Liver (tissue), 3 donors: ENCODE data around the gene HTR4.

Experiments used
- ATF3 ChIP-seq: IDR thresholded peaks from 2 replicates; pipeline ENCODE4 v1.6.1; 2016; ENCODE audit warnings: antibody characterized with exemption
- CTCF ChIP-seq: fragments of 150-350 bp; IDR thresholded peaks from 2 replicates; pipeline ENCODE4 v1.5.1; 2017; ENCODE audit warnings: improper control_type of control experiment, low read depth, low read length; ENCODE audit not compliant: missing input control
- GABPA ChIP-seq, 2 donors: IDR thresholded peaks in 1 of 2; conservative IDR thresholded peaks in 1 of 2; 2 replicates each; pipeline ENCODE4 v1.6.1; 2016; ENCODE audit warnings: antibody characterized with exemption in 2 of 2, mild to moderate bottlenecking in 1 of 2, moderate library complexity in 1 of 2
- HNF4G ChIP-seq: IDR thresholded peaks from 2 replicates; pipeline ENCODE4 v1.6.1; 2016; ENCODE audit warnings: antibody characterized with exemption
- MAX ChIP-seq: IDR thresholded peaks from 2 replicates; pipeline ENCODE4 v1.6.1; 2016; ENCODE audit warnings: antibody characterized with exemption
- RAD21 ChIP-seq, 2 donors: IDR thresholded peaks; 2 replicates each; pipeline ENCODE4 v1.6.1; 2016; ENCODE audit warnings: antibody characterized with exemption in 2 of 2, mild to moderate bottlenecking in 2 of 2
- SP1 ChIP-seq: IDR thresholded peaks from 2 replicates; pipeline ENCODE4 v1.6.1; 2018; ENCODE audit warnings: antibody characterized with exemption, mild to moderate bottlenecking
- TAF1 ChIP-seq: conservative IDR thresholded peaks from 2 replicates; pipeline ENCODE4 v1.6.1; 2016; ENCODE audit warnings: antibody characterized with exemption, mild to moderate bottlenecking
- donor health status: healthy.
- donor health status: healthy.

- TF ChIP-seq GABPA (IDR thresholded peaks at IDR 0.05 in 1 of 2, conservative IDR thresholded peaks at IDR 0.05 in 1 of 2) (no peak), CTCF (no peak), MAX (no peak), RAD21 (IDR thresholded peaks at IDR 0.05) (no peak), SP1 (no peak), ATF3 (no peak), HNF4G (no peak), TAF1 (no peak)
Measured at GRCh38 chr5:148484651-148485050, 169.7 kb downstream of the HTR4 start.
